Prostate gland (tissue), 2 donors: ENCODE results near the gene GALNTL6.

ENCODE experiments used
- POLR2A ChIP-seq: fragments of 450-650 bp; IDR thresholded peaks from one replicate; pipeline ENCODE4 v1.6.1; 2016; ENCODE audit warnings: antibody characterized with exemption, mild to moderate bottlenecking
- POLR2AphosphoS5 ChIP-seq: sonication (generic); formaldehyde crosslinking; IDR thresholded peaks from one replicate; pipeline ENCODE4 v1.6.1; 2017; ENCODE audit warnings: antibody characterized with exemption
- TF ChIP-seq, protein P1 (sequence below), 4 experiments: fragments of 200-600 bp in 2 of 4; fragments of 450-650 bp in 2 of 4; sonication (generic) in 2 of 4; IDR thresholded peaks; 1 replicate in 3 of 4; 2 replicates in 1 of 4; pipeline ENCODE4 v1.5.1; 2016 to 2019; ENCODE audit warnings: antibody characterized with exemption in 4 of 4, mild to moderate bottlenecking in 2 of 4, moderate library complexity in 2 of 4

DNA sequence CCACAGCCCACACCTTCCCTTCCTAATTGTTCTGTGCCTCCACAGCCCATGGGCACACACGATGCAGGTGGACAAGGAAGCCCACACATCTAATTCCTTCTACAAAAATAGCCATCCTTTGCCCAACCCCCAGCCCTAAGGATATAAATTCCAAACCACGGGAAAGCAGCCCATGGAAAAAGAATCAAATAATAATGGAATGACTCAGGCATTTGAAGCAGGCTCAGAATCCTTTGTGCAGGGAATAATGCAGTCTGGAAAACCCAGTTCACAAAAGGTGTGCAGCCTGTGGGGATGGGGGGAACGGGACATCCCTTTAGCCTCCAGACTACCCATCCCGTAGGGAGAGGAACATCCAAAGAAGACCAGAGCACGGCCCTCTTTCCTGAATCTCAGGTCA is 1013.1 kb downstream of the GALNTL6 start:
- TF ChIP-seq POLR2A = no peak
- TF ChIP-seq, protein P1, sequence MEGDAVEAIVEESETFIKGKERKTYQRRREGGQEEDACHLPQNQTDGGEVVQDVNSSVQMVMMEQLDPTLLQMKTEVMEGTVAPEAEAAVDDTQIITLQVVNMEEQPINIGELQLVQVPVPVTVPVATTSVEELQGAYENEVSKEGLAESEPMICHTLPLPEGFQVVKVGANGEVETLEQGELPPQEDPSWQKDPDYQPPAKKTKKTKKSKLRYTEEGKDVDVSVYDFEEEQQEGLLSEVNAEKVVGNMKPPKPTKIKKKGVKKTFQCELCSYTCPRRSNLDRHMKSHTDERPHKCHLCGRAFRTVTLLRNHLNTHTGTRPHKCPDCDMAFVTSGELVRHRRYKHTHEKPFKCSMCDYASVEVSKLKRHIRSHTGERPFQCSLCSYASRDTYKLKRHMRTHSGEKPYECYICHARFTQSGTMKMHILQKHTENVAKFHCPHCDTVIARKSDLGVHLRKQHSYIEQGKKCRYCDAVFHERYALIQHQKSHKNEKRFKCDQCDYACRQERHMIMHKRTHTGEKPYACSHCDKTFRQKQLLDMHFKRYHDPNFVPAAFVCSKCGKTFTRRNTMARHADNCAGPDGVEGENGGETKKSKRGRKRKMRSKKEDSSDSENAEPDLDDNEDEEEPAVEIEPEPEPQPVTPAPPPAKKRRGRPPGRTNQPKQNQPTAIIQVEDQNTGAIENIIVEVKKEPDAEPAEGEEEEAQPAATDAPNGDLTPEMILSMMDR (IDR thresholded peaks at IDR 0.05) = no peak
- TF ChIP-seq POLR2AphosphoS5 = no peak
